ENCODE data around the gene GRM8.

DNA sequence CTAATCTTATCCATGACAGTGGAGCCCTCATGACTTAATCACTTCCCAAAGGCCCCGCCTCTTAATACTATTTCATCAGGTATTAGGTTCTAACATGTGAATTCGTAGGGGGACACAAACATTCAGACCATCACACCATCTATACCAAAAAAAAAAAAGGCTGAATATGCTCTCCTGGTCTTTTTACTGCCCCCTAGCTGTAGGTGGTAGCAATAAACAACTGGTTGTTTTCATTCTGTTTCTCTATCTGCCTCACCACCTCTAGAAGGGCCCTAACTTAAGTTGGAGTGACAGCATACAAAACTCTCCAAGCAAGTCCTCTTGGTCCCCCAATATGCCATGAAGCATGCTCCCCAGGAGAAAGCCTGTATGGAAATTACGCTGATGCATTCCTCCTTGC lies 94.1 kb downstream of the GRM8 start:
- TF ChIP-seq, protein P1, sequence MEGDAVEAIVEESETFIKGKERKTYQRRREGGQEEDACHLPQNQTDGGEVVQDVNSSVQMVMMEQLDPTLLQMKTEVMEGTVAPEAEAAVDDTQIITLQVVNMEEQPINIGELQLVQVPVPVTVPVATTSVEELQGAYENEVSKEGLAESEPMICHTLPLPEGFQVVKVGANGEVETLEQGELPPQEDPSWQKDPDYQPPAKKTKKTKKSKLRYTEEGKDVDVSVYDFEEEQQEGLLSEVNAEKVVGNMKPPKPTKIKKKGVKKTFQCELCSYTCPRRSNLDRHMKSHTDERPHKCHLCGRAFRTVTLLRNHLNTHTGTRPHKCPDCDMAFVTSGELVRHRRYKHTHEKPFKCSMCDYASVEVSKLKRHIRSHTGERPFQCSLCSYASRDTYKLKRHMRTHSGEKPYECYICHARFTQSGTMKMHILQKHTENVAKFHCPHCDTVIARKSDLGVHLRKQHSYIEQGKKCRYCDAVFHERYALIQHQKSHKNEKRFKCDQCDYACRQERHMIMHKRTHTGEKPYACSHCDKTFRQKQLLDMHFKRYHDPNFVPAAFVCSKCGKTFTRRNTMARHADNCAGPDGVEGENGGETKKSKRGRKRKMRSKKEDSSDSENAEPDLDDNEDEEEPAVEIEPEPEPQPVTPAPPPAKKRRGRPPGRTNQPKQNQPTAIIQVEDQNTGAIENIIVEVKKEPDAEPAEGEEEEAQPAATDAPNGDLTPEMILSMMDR (IDR thresholded peaks at IDR 0.05): no peak
- TF ChIP-seq POLR2A (IDR thresholded peaks at IDR 0.05) (no peak), POLR2AphosphoS5 (IDR thresholded peaks at IDR 0.05) (no peak)

All from breast epithelium (tissue), 3 donors.